HL-60 (cell line): ENCODE measurements around the gene SH3RF2.
A peak's percentile ranks its signal among the peaks of the same experiment; 100 is the strongest.

Experiments
- DNase-seq, 2 experiments: peaks; one replicate each; pipeline ENCODE4 v3.0.0-alpha.2; 2010 to 2020; ENCODE audit warnings: low read depth in 1 of 2, low spot score in 1 of 2
- H3K27ac ChIP-seq: fragments of 250-450 bp; sonication (Bioruptor Pico); replicated peaks from 2 replicates; pipeline ENCODE4 v1.5.1; 2020; ENCODE audit warnings: mild to moderate bottlenecking, moderate library complexity
- H3K27me3 ChIP-seq: fragments of 250-450 bp; sonication (Bioruptor Pico); 2 replicates; pipeline ENCODE4 v1.5.1; 2021; ENCODE audit warnings: mild to moderate bottlenecking, moderate library complexity; ENCODE audit not compliant: insufficient read depth, poor library complexity, severe bottlenecking
- H3K4me3 ChIP-seq: replicated peaks from 2 replicates; pipeline ENCODE4 v1.5.1; 2011; ENCODE audit warnings: mild to moderate bottlenecking, control low read depth, low read length; ENCODE audit not compliant: insufficient read depth
- CTCF ChIP-seq: IDR thresholded peaks from one replicate; pipeline ENCODE4 v1.5.1; 2011; ENCODE audit warnings: low read length, control low read depth, inconsistent platforms; ENCODE audit not compliant: insufficient read depth
- GABPA ChIP-seq: IDR thresholded peaks from 2 replicates; pipeline ENCODE4 v1.6.1; 2012; ENCODE audit warnings: low read depth
- POLR2AphosphoS5 ChIP-seq: IDR thresholded peaks from 2 replicates; pipeline ENCODE4 v1.6.1; 2012; ENCODE audit warnings: low read depth
- SPI1 ChIP-seq: IDR thresholded peaks from 2 replicates; pipeline ENCODE4 v1.6.1; 2012; ENCODE audit warnings: low read depth, mild to moderate bottlenecking, borderline replicate concordance
- TF ChIP-seq, protein P1 (sequence below): IDR thresholded peaks from 2 replicates; pipeline ENCODE4 v1.6.1; 2012; ENCODE audit warnings: low read depth; ENCODE audit not compliant: insufficient replicate concordance

The SH3RF2 gene

GRCh38 chr5:146005723-146006122 lies 69.3 kb downstream of the SH3RF2 start:
- Histone ChIP-seq H3K27ac (no peak overlapping the region), H3K27me3 (no peaks in the 10 kb centered on the region), H3K4me3 (no peak overlapping the region)
- DNase-seq: no peak
- no peak for TF ChIP-seq SPI1
- no peak for TF ChIP-seq POLR2AphosphoS5
- no peak for TF ChIP-seq GABPA
- TF ChIP-seq CTCF: no peak
- TF ChIP-seq, protein P1, sequence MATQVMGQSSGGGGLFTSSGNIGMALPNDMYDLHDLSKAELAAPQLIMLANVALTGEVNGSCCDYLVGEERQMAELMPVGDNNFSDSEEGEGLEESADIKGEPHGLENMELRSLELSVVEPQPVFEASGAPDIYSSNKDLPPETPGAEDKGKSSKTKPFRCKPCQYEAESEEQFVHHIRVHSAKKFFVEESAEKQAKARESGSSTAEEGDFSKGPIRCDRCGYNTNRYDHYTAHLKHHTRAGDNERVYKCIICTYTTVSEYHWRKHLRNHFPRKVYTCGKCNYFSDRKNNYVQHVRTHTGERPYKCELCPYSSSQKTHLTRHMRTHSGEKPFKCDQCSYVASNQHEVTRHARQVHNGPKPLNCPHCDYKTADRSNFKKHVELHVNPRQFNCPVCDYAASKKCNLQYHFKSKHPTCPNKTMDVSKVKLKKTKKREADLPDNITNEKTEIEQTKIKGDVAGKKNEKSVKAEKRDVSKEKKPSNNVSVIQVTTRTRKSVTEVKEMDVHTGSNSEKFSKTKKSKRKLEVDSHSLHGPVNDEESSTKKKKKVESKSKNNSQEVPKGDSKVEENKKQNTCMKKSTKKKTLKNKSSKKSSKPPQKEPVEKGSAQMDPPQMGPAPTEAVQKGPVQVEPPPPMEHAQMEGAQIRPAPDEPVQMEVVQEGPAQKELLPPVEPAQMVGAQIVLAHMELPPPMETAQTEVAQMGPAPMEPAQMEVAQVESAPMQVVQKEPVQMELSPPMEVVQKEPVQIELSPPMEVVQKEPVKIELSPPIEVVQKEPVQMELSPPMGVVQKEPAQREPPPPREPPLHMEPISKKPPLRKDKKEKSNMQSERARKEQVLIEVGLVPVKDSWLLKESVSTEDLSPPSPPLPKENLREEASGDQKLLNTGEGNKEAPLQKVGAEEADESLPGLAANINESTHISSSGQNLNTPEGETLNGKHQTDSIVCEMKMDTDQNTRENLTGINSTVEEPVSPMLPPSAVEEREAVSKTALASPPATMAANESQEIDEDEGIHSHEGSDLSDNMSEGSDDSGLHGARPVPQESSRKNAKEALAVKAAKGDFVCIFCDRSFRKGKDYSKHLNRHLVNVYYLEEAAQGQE: no peak

DNA sequence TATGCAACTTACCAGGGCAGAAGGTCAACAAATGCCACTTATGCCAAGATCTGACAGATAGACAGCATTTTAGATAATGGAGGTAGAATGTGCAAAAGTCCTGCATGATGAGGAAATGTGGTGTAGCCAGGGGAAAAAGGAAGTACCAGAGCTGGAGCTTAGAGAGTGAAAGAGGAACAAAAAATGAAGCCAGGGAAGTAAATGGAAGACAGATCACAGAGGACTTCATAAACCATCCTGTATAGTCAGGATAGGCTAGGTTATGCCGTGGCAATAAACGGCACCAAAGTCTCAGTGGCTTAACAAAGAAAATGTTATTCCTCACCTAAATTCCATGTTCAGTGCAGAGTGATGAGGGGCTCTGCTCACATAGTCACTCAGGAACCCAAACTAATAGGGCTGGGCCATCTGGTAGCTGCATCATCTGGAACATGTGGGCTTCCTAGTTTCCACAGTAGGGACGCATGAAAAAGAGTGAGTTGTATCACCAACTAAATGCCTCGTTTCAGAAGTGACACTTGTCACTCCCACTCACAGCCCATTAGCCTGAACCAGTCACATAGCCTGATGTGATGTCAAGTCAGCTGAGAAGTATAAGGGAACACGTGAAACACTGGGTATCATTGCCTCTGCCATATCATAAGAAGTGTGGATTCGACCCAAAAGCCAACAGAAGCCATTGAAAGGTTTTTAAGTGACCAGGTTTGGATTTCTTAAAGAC lies 70.3 kb downstream of the SH3RF2 start:
- H3K27ac ChIP-seq: peak overlapping the region; percentile 15
- H3K27me3 ChIP-seq: no peaks in the 10 kb centered on the region
- no peak for TF ChIP-seq CTCF
- TF ChIP-seq, protein P1: no peak
- TF ChIP-seq SPI1: peak; percentile 82
- TF ChIP-seq GABPA: no peak
- no peak overlapping the region for H3K4me3 ChIP-seq
- DNase-seq: peak; percentile 44 to 71

GRCh38 chr5:146007270-146007669 lies 70.9 kb downstream of the SH3RF2 start:
- Histone ChIP-seq H3K27ac (no peak overlapping the region), H3K4me3 (no peak overlapping the region), H3K27me3 (no peaks in the 10 kb centered on the region)
- DNase-seq: peak; percentile 18 to 22
- TF ChIP-seq POLR2AphosphoS5: no peak
- TF ChIP-seq SPI1: peak; percentile 28; the same call in 1 of the 2 replicates
- TF ChIP-seq GABPA: no peak
- TF ChIP-seq CTCF: no peak
- TF ChIP-seq, protein P1: no peak
